GM19468 (cell line): ENCODE data around the gene TIGD4.
"Not testable (repeated sequence)": the region's sequence is repeated elsewhere in the genome, so short reads cannot be mapped to it uniquely, and the experiment has no call there.

Experiments used
- ATAC-seq: cut with Tn5 transposase; IDR thresholded peaks from one replicate; pipeline ENCODE4 v1.9.1; 2021; ENCODE audit warnings: mild to moderate bottlenecking, moderate library complexity, moderate number of reproducible peaks; ENCODE audit not compliant: unreplicated experiment; ENCODE audit errors: extremely low read depth

Gene TIGD4

GRCh38 chr4:152784490-152785350 lies 5.2 kb upstream of the TIGD4 start:
- ATAC-seq, result no peak

DNA sequence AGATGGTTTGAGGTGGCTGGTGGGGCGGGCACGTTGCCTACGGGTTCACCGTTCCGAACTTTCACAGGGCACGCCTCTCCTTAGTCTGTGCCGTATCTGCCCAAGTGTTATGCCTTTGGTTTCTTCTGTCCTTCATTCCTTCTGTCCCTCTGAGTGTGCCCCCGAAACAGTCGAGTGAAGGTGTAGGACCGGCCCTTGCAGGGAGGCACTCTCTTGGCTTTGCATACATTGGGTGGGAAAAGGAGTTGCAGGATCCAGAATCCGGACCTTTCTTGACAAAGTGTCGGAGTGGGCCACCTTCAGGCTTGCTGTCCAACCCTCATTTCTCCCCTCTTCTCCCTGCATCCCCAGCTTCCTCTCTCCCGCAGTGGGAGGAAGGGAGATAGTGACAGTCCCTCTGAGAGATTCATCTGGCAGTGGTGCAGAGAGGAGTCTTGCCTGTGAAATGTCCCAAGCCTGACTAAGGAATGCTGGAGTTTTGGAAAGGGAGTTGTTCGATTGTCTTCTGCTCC lies 793 bp upstream of the TIGD4 start:
- peak; percentile 3 for ATAC-seq

DNA sequence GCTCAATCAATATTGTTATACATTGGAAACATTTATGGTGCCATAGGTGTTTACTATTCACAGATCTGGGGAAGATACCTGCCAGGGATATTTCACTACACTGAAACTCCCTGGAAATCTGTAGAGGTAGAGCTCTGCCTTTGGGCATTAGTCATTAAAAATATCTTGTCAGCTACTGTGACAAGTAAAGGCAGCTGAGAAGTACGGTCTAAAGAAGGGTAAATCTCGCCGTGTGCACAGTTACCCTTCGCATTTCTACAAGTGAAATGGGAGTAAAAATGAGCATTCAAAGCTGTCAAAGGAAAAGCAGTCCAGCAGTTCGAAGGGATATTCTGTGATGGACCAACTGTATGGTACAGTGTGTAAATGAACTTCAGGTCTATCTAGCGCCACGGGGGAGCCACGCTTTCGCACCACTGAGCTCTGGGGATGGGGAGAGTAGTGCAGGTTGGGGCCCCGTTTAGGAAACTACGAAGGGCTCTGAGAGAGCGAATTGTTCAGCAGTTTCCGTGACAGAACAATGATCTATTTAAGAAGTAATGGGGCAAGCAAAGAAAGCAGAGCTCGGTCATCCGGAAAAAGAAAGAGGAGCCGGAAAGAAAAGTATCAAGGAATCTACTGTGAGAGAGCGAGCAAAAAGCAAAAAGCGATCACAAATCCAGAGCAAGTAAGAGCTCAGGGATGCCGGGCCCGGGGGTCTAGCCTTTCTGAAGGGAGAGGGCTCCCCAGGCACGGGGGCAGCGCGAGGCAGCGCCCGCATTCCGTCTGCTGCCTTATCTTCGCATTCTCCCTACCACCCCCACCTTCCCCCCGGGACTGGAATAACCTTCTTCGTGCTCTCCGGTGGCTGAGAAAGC lies 646 bp downstream of the TIGD4 start:
- no peak for ATAC-seq

DNA sequence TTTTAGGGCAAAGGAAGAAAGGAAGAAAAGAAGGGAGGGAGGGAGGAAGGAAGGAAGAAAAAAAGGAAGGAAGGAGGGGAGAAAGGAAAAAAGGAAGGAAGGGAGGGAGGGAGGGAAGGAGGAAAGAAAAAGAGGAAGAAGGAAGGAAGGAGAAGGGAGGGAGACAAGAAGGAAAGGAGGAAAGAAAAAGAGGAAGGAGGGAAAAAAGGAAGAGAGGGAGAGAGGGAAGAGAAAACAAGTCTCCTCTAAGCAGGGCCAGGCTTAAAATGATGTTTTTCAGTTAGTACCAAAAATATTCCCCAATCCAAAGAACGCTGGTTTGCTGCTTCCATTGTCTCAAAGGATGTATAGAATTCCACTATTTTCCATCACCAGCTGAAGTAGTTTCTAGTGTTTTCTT lies 2.0 kb downstream of the TIGD4 start:
- ATAC-seq, result no peak

DNA sequence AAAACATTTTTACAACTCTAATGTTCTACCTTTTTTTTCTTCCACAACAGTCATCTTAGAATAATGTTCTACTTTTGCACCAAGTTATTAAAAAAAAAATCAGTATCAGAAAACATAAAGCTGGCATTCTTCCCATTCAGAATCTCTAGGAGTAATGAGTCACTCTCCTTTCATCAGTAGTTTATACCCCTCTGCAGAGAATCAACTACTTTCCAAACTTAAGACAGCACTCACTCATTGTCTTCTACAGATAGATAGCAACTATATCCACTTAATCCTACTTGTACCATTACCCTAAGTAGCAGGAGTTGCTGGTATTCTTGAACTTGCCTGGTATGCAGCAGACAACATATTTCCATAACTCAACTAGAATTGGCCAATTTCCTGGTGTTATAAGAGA lies 3.2 kb downstream of the TIGD4 start:
- ATAC-seq, result no peak

DNA sequence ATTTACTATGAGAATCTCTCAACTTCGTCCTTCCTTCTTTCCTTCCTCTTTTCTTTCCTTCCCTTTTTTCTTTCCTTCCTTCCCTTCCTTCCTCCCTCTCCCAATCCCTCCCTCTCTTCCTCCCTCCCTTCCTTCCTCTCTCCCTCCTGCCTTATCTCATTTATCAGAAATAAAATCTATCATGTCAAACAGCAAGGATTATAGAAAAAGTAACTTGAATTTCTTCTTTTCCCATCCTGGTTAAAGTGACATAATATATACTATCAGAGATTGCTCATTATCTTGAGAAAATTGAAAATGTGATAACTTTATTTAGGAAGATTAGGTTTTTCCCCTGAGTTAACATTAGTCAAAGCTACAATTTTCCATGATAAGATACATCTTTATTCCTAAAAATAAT lies 5.6 kb downstream of the TIGD4 start:
- ATAC-seq, result no peak

GRCh38 chr4:152773339-152773738 lies 6.2 kb downstream of the TIGD4 start:
- no peak for ATAC-seq

DNA sequence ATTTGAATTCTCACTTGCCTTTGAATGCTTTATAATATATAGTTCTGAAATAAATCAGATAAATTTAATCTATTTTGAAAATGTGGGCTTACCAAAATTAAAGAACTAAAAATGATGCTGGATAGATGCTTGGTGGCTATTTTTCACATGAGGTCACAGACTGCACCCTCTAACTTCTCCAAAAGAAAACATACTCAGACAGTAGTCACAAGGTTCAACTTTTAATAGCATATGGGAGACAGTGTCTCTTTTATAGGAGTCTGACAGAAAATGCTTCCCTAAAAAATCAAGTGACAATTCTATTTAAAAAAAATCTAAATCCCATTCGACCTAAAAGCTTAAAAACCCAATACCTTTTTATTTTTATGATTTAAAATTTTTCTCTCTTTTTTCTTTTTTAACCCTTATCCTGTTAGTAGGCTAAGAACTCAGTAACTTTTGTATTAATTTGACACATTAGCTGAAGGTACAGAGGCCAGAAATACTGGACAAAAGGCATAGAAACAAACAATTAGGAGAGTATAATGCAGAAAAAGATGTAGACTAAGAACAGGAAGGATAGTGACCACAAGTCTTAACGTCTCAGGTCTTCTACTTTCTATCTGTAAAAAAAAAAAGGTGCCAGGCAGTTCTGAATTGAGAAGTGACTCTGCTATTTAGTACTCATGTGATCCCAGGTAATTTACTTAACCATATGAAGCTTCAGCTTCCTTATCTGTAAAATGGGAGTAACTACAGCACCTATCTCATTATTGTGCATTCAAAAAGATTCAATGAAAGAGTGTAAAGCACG lies 7.6 kb downstream of the TIGD4 start:
- no peak for ATAC-seq

DNA sequence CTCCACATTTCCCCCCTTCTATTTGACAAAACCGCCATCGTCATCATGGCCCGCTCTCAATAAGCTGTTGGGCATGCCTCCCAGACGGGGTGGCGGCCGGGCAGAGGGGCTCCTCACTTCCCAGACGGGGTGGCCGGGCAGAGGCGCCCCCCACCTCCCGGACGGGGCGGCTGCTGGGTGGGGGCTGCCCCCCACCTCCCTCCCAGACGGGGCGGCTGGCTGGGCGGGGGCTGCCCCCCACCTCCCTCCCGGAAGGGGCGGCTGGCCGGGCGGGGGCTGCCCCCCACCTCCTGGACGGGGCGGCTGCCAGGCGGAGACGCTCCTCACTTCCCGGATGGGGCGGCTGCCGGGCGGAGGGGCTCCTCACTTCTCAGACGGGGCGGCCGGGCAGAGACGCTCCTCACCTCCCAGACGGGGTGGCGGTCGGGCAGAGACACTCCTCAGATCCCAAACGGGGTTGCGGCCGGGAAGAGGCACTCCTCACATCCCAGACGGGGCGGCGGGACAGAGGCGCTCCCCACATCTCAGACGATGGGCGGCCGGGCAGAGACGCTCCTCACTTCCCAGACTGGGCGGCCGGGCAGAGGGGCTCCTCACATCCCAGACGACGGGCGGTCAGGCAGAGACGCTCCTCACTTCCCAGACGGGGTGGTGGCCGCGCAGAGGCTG lies 14.3 kb downstream of the TIGD4 start:
- ATAC-seq, result not testable (repeated sequence)

DNA sequence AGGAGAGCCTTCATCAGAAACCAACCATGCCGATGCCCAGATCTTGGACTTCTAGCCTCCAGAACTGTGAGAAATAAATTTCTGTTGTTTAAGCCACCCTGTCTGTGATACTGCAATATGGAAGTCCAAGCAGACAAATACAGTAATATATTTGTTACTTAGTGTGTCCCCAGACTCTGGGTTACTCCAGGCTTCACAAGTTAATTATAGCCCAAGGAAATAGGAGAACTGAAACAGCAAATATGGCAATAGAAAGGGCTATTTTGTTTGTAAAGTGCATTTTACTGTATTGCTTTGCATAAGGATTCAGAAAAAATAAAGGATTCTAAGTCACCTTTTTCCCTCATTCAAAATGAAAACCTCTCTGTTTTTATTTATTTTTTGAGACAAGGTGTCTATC lies 15.7 kb downstream of the TIGD4 start:
- no peak for ATAC-seq

GRCh38 chr4:152748619-152749018 lies 30.9 kb downstream of the TIGD4 start:
- ATAC-seq, result no peak

DNA sequence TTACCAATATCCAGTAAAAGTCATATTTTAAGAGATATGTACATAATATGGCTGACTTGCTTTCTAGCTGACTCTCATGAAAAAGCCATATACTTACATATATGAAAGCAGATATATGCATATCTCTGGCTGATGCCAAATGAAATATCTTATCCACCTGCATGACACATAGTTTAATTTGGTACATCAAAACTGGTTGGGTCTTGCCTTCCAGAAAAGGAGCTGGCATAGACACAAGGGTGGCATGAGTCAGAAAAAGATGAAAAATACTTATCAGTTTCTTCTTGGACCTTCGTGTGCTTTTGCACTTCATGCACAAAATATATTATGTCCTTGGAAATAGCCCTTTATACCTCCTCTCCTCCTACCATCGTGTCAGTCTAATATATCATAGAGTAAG lies 32.1 kb downstream of the TIGD4 start:
- no peak for ATAC-seq

GRCh38 chr4:152738827-152739226 lies 40.7 kb downstream of the TIGD4 start:
- ATAC-seq, result no peak

- no peak for ATAC-seq
These were observed 43.6 kb downstream of the TIGD4 start for GRCh38 chr4:152735906-152736305.

DNA sequence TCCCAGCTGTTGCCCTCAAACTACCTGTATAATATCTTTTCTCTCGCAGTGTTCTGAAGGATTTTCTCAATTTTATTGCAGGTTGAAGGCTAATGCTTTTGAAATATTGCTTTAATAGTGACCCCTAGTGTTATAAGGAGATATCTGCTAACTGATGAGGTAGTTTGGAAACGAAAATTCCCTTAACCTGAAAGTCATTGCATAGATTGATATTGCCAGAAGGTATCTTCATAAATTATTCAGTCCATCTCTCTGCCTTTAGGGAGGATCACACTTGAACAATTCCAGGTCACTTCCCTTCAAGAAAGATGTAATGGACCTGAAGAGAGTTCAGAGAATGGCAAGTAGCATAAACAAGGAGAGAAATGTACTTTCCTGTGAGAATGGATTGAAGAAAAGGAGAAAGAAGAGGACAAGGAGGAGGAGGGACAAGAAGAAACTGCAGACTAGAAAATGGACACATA lies 44.1 kb downstream of the TIGD4 start:
- no peak for ATAC-seq

DNA sequence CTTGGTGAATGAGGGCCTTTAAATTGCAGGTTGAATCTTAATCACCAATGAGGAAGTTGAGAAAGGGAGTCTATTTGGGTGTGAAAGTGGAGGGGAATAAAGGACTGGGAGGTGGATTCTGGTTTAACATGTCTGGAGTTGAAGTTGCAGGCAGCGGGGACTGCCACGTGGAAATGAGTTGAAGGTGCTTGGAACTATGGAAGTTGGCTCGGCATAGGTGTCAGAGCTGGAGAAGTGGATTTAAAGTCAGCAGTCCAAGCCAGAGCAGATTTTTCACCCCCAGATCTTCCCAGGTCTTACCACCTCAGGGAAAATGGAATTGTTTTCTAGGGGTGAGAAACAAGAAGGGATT lies 44.9 kb downstream of the TIGD4 start:
- no peak for ATAC-seq

- ATAC-seq, result no peak
These were observed 45.4 kb downstream of the TIGD4 start for GRCh38 chr4:152734015-152734698.

DNA sequence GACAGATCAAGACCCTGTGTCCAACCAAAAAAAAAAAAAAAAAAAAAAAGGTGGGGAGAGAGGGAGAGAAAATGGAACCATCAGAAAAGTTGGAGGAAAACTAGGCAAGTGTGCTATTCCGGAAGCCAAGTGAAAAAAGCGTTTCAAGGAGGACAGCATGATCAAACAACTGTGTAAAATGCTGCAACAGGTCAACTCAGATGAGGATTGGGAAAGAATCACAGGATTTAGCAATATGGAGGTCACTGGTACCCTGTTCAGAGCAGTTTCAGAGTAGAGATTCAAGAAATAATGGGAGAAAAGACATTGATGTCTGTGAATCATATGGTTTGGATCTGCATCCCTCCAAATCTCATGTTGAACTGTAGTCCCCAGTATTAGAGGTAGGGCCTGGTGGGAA lies 47.5 kb downstream of the TIGD4 start:
- no peak for ATAC-seq

- ATAC-seq, result no peak
These were observed 50.1 kb downstream of the TIGD4 start for GRCh38 chr4:152729466-152729865.
